H1 (cell line): ENCODE results near the gene PRMT9. TPM values are rescaled to one million over a fixed set of nuclear protein-coding genes. Genes with fewer than 3 reads are reported as not detected.
A peak's percentile ranks its signal among the peaks of the same experiment; 100 is the strongest.

Experiments used
- ASH2L ChIP-seq: fragments of 200-600, 300-600 bp; sonication (generic); IDR thresholded peaks from one replicate; pipeline ENCODE4 v1.7.1; 2017; ENCODE audit warnings: low read length
- ATF3 ChIP-seq: IDR thresholded peaks from 2 replicates; pipeline ENCODE4 v1.6.1; 2011; ENCODE audit warnings: low read depth, mild to moderate bottlenecking, low read length; ENCODE audit not compliant: insufficient read depth
- CBX5 ChIP-seq: fragments of 300-800, 300-1000 bp; sonication (generic); IDR thresholded peaks from 2 replicates; pipeline ENCODE4 v1.7.1; 2016; ENCODE audit warnings: antibody characterized with exemption, low read length, low read depth
- CHD2 ChIP-seq: IDR thresholded peaks from 2 replicates; pipeline ENCODE4 v1.6.1; 2012; ENCODE audit warnings: low read length, improper control_type of control experiment
- CTCF ChIP-seq, 3 experiments: IDR thresholded peaks; 1 replicate in 2 of 3; 2 replicates in 1 of 3; pipeline versions ENCODE4 v1.5.1 to v1.6.1; 2011; ENCODE audit warnings: low read length in 3 of 3, mild to moderate bottlenecking in 3 of 3, inconsistent platforms in 2 of 3, low read depth in 1 of 3, moderate library complexity in 1 of 3; ENCODE audit not compliant: insufficient read depth in 1 of 3; ENCODE audit errors: control extremely low read depth in 1 of 3
- EP300 ChIP-seq, 2 experiments: IDR thresholded peaks; 1 replicate in 1 of 2; 2 replicates in 1 of 2; pipeline ENCODE4 v1.6.1; 2011 to 2012; ENCODE audit warnings: low read depth in 2 of 2, low read length in 2 of 2, mild to moderate bottlenecking in 2 of 2, borderline replicate concordance in 1 of 2, inconsistent platforms in 1 of 2, moderate library complexity in 1 of 2
- HDAC2 ChIP-seq, 2 experiments: fragments of 300-600 bp in 1 of 2; sonication (generic) in 1 of 2; IDR thresholded peaks; 2 replicates each; pipeline ENCODE4 v1.6.1; 2011 to 2012; ENCODE audit warnings: low read depth in 2 of 2, low read length in 2 of 2, mild to moderate bottlenecking in 2 of 2, moderate library complexity in 2 of 2, borderline replicate concordance in 1 of 2, inconsistent platforms in 1 of 2
- HDAC6 ChIP-seq: IDR thresholded peaks from one replicate; pipeline ENCODE4 v1.7.1; 2012; ENCODE audit warnings: low read depth, mild to moderate bottlenecking, inconsistent platforms, low read length, moderate library complexity
- JUND ChIP-seq: IDR thresholded peaks from 2 replicates; pipeline ENCODE4 v1.6.1; 2011; ENCODE audit warnings: mild to moderate bottlenecking, improper control_type of control experiment, low read length
- KDM1A ChIP-seq: fragments of 200-600, 300-600 bp; sonication (generic); IDR thresholded peaks from 2 replicates; pipeline ENCODE4 v1.7.1; 2016; ENCODE audit warnings: mild to moderate bottlenecking, low read length, borderline replicate concordance
- NANOG ChIP-seq: IDR thresholded peaks from 2 replicates; pipeline ENCODE4 v1.6.1; 2011; ENCODE audit warnings: low read length, low read depth, mild to moderate bottlenecking, inconsistent platforms; ENCODE audit not compliant: insufficient read depth, poor library complexity, severe bottlenecking
- POLR2A ChIP-seq, 2 experiments: IDR thresholded peaks; 1 replicate in 1 of 2; 2 replicates in 1 of 2; pipeline ENCODE4 v1.6.1; 2011; ENCODE audit warnings: low read depth in 2 of 2, low read length in 2 of 2, mild to moderate bottlenecking in 2 of 2; ENCODE audit errors: control extremely low read depth in 1 of 2
- RBBP5 ChIP-seq: IDR thresholded peaks from 2 replicates; pipeline ENCODE4 v1.7.1; 2012; ENCODE audit warnings: low read depth, mild to moderate bottlenecking, inconsistent platforms, low read length, moderate library complexity, borderline replicate concordance
- RFX5 ChIP-seq: IDR thresholded peaks from 2 replicates; pipeline ENCODE4 v1.6.1; 2011; ENCODE audit warnings: low read depth, low read length, improper control_type of control experiment, borderline replicate concordance
- RNF2 ChIP-seq: fragments of 200-900, 300-1000 bp; sonication (generic); IDR thresholded peaks from 2 replicates; pipeline ENCODE4 v1.7.1; 2016; ENCODE audit warnings: borderline replicate concordance, low read depth, mild to moderate bottlenecking, antibody characterized with exemption, low read length; ENCODE audit not compliant: poor library complexity, severe bottlenecking; ENCODE audit errors: missing control alignments
- SIRT6 ChIP-seq: IDR thresholded peaks from one replicate; pipeline ENCODE4 v1.7.1; 2012; ENCODE audit warnings: low read length, inconsistent platforms
- SIX5 ChIP-seq: IDR thresholded peaks from 2 replicates; pipeline ENCODE4 v1.6.1; 2011; ENCODE audit warnings: mild to moderate bottlenecking, low read depth, low read length
- TAF7 ChIP-seq: optimal IDR thresholded peaks from 2 replicates; pipeline ENCODE3; 2011; ENCODE audit warnings: low read depth, mild to moderate bottlenecking, inconsistent platforms, low read length, moderate library complexity, borderline replicate concordance
- TBP ChIP-seq: IDR thresholded peaks from 2 replicates; pipeline ENCODE4 v1.6.1; 2011; ENCODE audit warnings: low read depth, low read length, improper control_type of control experiment
- YY1 ChIP-seq: IDR thresholded peaks from 2 replicates; pipeline ENCODE4 v1.6.1; 2011; ENCODE audit warnings: low read depth, mild to moderate bottlenecking, low read length
- ZNF274 ChIP-seq: IDR thresholded peaks from 2 replicates; pipeline ENCODE4 v1.7.0; 2012; ENCODE audit warnings: low read length, borderline replicate concordance; ENCODE audit errors: extremely low read depth
- polyA plus RNA-seq, 7 experiments: library from polyadenylated mRNA; depleted of rRNA in 3 of 7; stranded (reverse) in 5 of 7; unstranded in 2 of 7; fragments of >200 nt in 5 of 7; fragments of 200-250 nt in 2 of 7; gene quantifications; 1 replicate in 5 of 7; 2 replicates in 1 of 7; 4 replicates in 1 of 7; pipeline versions ENCODE4 v1.2.1 to v1.2.3, GENCODE V29; 2011 to 2013; ENCODE audit warnings: missing spikeins in 2 of 7, mixed read lengths in 2 of 7
- total RNA-seq: library from RNA; stranded (reverse); fragmentation: NEBNext Ultra II Directional; extraction: Animal tissue kit (Norgen Biotek cat#: 25700); gene quantifications from 2 replicates; pipeline ENCODE4 v1.2.1, GENCODE V29; 2021

The PRMT9 gene
- total and polyA plus RNA-seq, 2 of the 8 experiments (the other 6 are each of a cell fraction or from before 2014, with no cell fraction given) = 3.8 to 9.6 TPM

GRCh38 chr4:147617173-147617840, 66.7 kb downstream of the PRMT9 start, which contains the start of gene TMEM184C (continued):
- TF ChIP-seq EP300 (IDR thresholded peaks at IDR 0.05; ENCODE audit: borderline replicate concordance in 1 of 2, low read depth in 2 of 2, low read length in 2 of 2) = no peak
- TF ChIP-seq ATF3 = no peak
- no peak for TF ChIP-seq SIRT6
- no peak for TF ChIP-seq TAF7
- TF ChIP-seq HDAC6 = no peak
- peak; percentile 54; the same call in 1 of the 2 replicates for TF ChIP-seq TBP
- TF ChIP-seq RNF2 = no peak
- TF ChIP-seq ZNF274 = no peak
- no peak for TF ChIP-seq NANOG
- TF ChIP-seq SIX5 = no peak
- no peak for TF ChIP-seq HDAC2 (IDR thresholded peaks at IDR 0.05; ENCODE audit: borderline replicate concordance in 1 of 2, low read depth in 2 of 2, low read length in 2 of 2)
- peak; percentile 33; the same call in 1 of the 2 replicates for TF ChIP-seq RBBP5
- no peak for TF ChIP-seq YY1
- TF ChIP-seq RFX5 = no peak
- TF ChIP-seq POLR2A (IDR thresholded peaks at IDR 0.05; ENCODE audit: control extremely low read depth in 1 of 2, low read depth in 2 of 2, low read length in 2 of 2) = peak; percentile 55 to 83
- peak; percentile 44; the same call in 1 of the 2 replicates for TF ChIP-seq CHD2
- no peak for TF ChIP-seq CBX5
- TF ChIP-seq ASH2L = peak; percentile 93
- no peak for TF ChIP-seq KDM1A
- TF ChIP-seq CTCF (IDR thresholded peaks at IDR 0.05; ENCODE audit: control extremely low read depth in 1 of 3, insufficient read depth in 1 of 3, low read depth in 1 of 3, low read length in 3 of 3) = no peak
- 0 out of 2 replicates have a peak, but pooled peaks have one; percentile 45 for TF ChIP-seq JUND
